Vagina (tissue), 2 donors: ENCODE results near the gene KIF23.

Experiments used
- POLR2A ChIP-seq, 2 donors: fragments of 450-650 bp; IDR thresholded peaks; one replicate each; pipeline ENCODE4 v1.6.1; 2017; ENCODE audit warnings: antibody characterized with exemption in 2 of 2, mild to moderate bottlenecking in 2 of 2, moderate library complexity in 2 of 2
- TF ChIP-seq, protein P1 (sequence below), 3 experiments: fragments of 450-650 bp in 2 of 3; fragments of 200-600 bp in 1 of 3; sonication (generic) in 1 of 3; IDR thresholded peaks; one replicate each; pipeline ENCODE4 v1.5.1; 2017 to 2019; ENCODE audit warnings: antibody characterized with exemption in 3 of 3, mild to moderate bottlenecking in 2 of 3, moderate library complexity in 2 of 3

DNA sequence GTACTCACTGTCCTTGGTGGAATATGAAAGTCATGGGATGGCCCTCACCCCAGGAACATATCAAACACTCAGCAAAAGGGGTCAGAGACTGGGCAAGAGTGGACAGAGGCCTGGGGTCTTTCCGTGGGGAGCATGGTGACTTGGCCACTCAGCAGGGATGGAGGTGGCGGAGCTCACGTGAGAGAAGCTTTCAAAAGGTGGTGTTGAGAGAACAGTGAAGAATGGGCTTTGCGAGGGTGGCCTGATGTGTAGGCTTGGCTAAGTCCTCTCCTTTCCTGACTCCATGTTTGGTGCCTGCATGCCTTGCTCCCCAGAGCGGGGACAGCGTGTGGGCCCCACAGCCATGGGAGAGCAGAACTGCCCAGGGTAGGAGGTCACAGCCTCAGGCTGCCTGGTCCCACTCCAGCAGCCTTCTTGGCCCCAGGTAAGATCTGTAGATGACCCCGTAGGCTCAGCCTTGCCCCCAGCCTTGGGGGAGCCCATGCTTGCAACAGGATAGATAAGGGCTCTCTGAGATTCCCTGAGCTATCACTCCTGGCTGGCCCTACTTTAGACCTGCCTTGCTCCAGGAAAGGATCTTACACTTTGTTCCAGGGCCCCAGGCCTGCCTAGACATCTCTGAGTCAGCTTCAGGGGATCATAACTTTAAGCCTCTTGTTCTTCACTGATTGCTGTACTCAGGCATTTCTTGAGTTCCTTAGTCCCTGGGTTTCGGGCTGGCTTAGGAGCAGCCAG is 55.5 kb downstream of the KIF23 start:
- TF ChIP-seq POLR2A (IDR thresholded peaks at IDR 0.05), result no peak
- TF ChIP-seq, protein P1, sequence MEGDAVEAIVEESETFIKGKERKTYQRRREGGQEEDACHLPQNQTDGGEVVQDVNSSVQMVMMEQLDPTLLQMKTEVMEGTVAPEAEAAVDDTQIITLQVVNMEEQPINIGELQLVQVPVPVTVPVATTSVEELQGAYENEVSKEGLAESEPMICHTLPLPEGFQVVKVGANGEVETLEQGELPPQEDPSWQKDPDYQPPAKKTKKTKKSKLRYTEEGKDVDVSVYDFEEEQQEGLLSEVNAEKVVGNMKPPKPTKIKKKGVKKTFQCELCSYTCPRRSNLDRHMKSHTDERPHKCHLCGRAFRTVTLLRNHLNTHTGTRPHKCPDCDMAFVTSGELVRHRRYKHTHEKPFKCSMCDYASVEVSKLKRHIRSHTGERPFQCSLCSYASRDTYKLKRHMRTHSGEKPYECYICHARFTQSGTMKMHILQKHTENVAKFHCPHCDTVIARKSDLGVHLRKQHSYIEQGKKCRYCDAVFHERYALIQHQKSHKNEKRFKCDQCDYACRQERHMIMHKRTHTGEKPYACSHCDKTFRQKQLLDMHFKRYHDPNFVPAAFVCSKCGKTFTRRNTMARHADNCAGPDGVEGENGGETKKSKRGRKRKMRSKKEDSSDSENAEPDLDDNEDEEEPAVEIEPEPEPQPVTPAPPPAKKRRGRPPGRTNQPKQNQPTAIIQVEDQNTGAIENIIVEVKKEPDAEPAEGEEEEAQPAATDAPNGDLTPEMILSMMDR (IDR thresholded peaks at IDR 0.05), result no peak
